GM18907 (cell line): ENCODE data around the gene TPSD1.
"Not testable (repeated sequence)": the region's sequence is repeated elsewhere in the genome, so short reads cannot be mapped to it uniquely, and the experiment has no call there.

Experiments
- ATAC-seq: cut with Tn5 transposase; IDR thresholded peaks from one replicate; pipeline ENCODE4 v1.9.1; 2021; ENCODE audit warnings: mild to moderate bottlenecking, moderate library complexity; ENCODE audit not compliant: unreplicated experiment

Gene TPSD1

GRCh38 chr16:1279945-1280589, 24.2 kb downstream of the TPSD1 start:
- ATAC-seq = no peak

GRCh38 chr16:1280783-1281182, 24.9 kb downstream of the TPSD1 start:
- ATAC-seq = no peak

GRCh38 chr16:1281517-1281916, 25.6 kb downstream of the TPSD1 start:
- ATAC-seq = no peak

- ATAC-seq = no peak
Observed at GRCh38 chr16:1282324-1282973, 26.6 kb downstream of the TPSD1 start.

GRCh38 chr16:1283296-1283695, 27.4 kb downstream of the TPSD1 start:
- ATAC-seq = no peak

GRCh38 chr16:1283996-1284616, 28.2 kb downstream of the TPSD1 start:
- no peak for ATAC-seq

- ATAC-seq = no peak
Observed at GRCh38 chr16:1285669-1286512, 30.0 kb downstream of the TPSD1 start.

- ATAC-seq = no peak
Observed at GRCh38 chr16:1286513-1287094, 30.7 kb downstream of the TPSD1 start.

- no peak for ATAC-seq
Observed at GRCh38 chr16:1287982-1288670, 32.3 kb downstream of the TPSD1 start.

GRCh38 chr16:1288813-1289476, 33.1 kb downstream of the TPSD1 start:
- ATAC-seq = no peak

- no peak for ATAC-seq
Observed at GRCh38 chr16:1289477-1289866, 33.6 kb downstream of the TPSD1 start.

GRCh38 chr16:1290063-1290501, 34.2 kb downstream of the TPSD1 start:
- no peak for ATAC-seq

- ATAC-seq = no peak
Observed at GRCh38 chr16:1290860-1291575, 35.1 kb downstream of the TPSD1 start.

GRCh38 chr16:1291576-1291974, 35.7 kb downstream of the TPSD1 start:
- no peak for ATAC-seq

GRCh38 chr16:1292208-1292607, 36.3 kb downstream of the TPSD1 start:
- not testable (repeated sequence) for ATAC-seq

GRCh38 chr16:1292808-1293207, 36.9 kb downstream of the TPSD1 start:
- not testable (repeated sequence) for ATAC-seq

- no peak for ATAC-seq
Observed at GRCh38 chr16:1293921-1294656, 38.2 kb downstream of the TPSD1 start.

GRCh38 chr16:1295465-1295864, 39.6 kb downstream of the TPSD1 start:
- ATAC-seq = no peak

GRCh38 chr16:1296688-1297017, 40.8 kb downstream of the TPSD1 start:
- ATAC-seq = not testable (repeated sequence)
